K562 (cell line): ENCODE results near the gene KCNQ2.
A peak's percentile ranks its signal among the peaks of the same experiment; 100 is the strongest.

Source experiments
- BHLHE40 ChIP-seq: IDR thresholded peaks from 2 replicates; pipeline ENCODE4 v1.6.1; 2011; ENCODE audit warnings: low read length, improper control_type of control experiment
- ETS1 ChIP-seq: conservative IDR thresholded peaks from 2 replicates; pipeline ENCODE4 v1.6.1; 2011; ENCODE audit warnings: low read depth, mild to moderate bottlenecking, low read length; ENCODE audit not compliant: control insufficient read depth
- FOSL1 ChIP-seq: fragments of 200-800 bp; sonication (Bioruptor generic); conservative IDR thresholded peaks from 2 replicates; pipeline ENCODE4 v1.6.1; 2016; ENCODE audit warnings: missing genetic modification characterization, missing compliant biosample characterization
- PCBP1 ChIP-seq: fragments of 200-400 bp; formaldehyde crosslinking; IDR thresholded peaks from 2 replicates; pipeline ENCODE4 v1.6.1; 2018; ENCODE audit warnings: mild to moderate bottlenecking, low read depth, low read length; ENCODE audit not compliant: poor library complexity, severe bottlenecking
- POLR2A ChIP-seq: fragments of 450-650 bp; conservative IDR thresholded peaks from 2 replicates; pipeline ENCODE4 v1.6.1; 2016
- POLR2AphosphoS5 ChIP-seq: IDR thresholded peaks from 2 replicates; pipeline ENCODE4 v1.6.1; 2011; ENCODE audit warnings: mild to moderate bottlenecking, low read depth, low read length, moderate library complexity; ENCODE audit not compliant: control insufficient read depth, insufficient read depth
- TBL1XR1 ChIP-seq, 2 experiments: IDR thresholded peaks; 2 replicates each; pipeline ENCODE4 v1.6.1; 2012; ENCODE audit warnings: improper control_type of control experiment in 2 of 2, low read length in 2 of 2, mild to moderate bottlenecking in 1 of 2
- TOE1 ChIP-seq, 2 experiments: fragments of 450-650 bp in 1 of 2; sonication (generic) in 1 of 2; formaldehyde crosslinking in 1 of 2; IDR thresholded peaks; 2 replicates each; pipeline versions ENCODE4 v1.7.1 to v1.8.0; 2016 to 2022; ENCODE audit warnings: borderline replicate concordance in 2 of 2, mild to moderate bottlenecking in 2 of 2, antibody characterized with exemption in 1 of 2, inconsistent platforms in 1 of 2, low read depth in 1 of 2, missing genetic modification reagents in 1 of 2, moderate library complexity in 1 of 2
- ZNF274 ChIP-seq: IDR thresholded peaks from 2 replicates; pipeline ENCODE4 v1.6.1; 2011; ENCODE audit warnings: low read depth, mild to moderate bottlenecking, low read length, moderate library complexity, borderline replicate concordance
- ZNF589 ChIP-seq: fragments of 200-800 bp; sonication (Bioruptor generic); IDR thresholded peaks from 2 replicates; pipeline ENCODE4 v1.6.1; 2016; ENCODE audit warnings: low read depth, missing genetic modification characterization, missing compliant biosample characterization
- TF ChIP-seq, protein P1 (sequence below): fragments of 450-650 bp; IDR thresholded peaks from 2 replicates; pipeline ENCODE4 v1.6.1; 2017; ENCODE audit warnings: antibody characterized with exemption, mild to moderate bottlenecking
- TF ChIP-seq, protein P2 (sequence below): fragments of 450-650 bp; formaldehyde crosslinking; IDR thresholded peaks from 2 replicates; pipeline ENCODE4 v1.4.0; 2022; ENCODE audit warnings: mild to moderate bottlenecking, moderate library complexity
- TF ChIP-seq, protein P3 (sequence below), 3 experiments: IDR thresholded peaks in 2 of 3; conservative IDR thresholded peaks in 1 of 3; 2 replicates each; pipeline ENCODE4 v1.5.1; 2011 to 2012; ENCODE audit warnings: low read length in 3 of 3, mild to moderate bottlenecking in 3 of 3, control low read depth in 2 of 3, improper control_type of control experiment in 1 of 3, inconsistent platforms in 1 of 3, low read depth in 1 of 3, mixed read lengths in 1 of 3, moderate library complexity in 1 of 3; ENCODE audit not compliant: insufficient read depth in 2 of 3

DNA sequence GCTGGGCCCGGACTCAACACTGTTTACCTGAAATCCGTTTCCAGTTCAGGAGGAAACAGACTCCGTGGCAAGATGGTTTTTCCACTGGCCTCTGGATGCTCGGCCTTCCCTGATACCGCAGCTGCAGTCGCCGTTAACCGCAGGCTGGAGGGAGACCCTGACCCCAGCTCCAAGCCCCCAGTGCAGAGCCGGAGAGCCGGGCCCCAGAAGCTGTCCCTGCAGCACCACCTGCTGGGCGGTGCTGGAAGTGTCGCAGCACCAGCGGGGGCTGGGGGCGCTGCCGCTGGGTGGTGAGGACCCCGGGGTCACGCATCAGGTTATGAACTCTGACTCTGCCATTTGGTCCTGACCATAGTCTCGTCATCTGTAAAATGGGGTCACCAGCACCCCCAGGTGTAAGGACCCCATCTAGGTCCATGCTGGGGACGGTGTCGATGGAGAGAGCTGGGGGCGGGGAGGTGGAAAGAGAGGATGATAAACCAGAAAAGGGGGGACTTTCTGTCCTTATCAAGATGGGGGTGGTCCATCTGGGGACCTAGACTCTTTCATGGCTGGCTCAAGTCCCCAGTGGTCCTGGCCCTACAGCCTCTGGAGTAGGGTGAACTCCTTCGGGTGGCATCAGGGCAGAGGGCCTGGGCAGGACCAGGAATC lies 90.5 kb downstream of the KCNQ2 start:
- TF ChIP-seq FOSL1 (tag) (no peak), ZNF274 (no peak), TOE1 (IDR thresholded peaks at IDR 0.05; ENCODE audit: borderline replicate concordance) (no peak), TOE1 (CRISPR knock-in tag; IDR thresholded peaks at IDR 0.05; ENCODE audit: borderline replicate concordance, low read depth) (no peak), POLR2A (no peak), BHLHE40 (no peak), TBL1XR1 (IDR thresholded peaks at IDR 0.05; ENCODE audit: low read length in 2 of 2) (no peak), ZNF589 (no peak), POLR2AphosphoS5 (no peak), ETS1 (no peak), PCBP1 (no peak)
- TF ChIP-seq, protein P1, sequence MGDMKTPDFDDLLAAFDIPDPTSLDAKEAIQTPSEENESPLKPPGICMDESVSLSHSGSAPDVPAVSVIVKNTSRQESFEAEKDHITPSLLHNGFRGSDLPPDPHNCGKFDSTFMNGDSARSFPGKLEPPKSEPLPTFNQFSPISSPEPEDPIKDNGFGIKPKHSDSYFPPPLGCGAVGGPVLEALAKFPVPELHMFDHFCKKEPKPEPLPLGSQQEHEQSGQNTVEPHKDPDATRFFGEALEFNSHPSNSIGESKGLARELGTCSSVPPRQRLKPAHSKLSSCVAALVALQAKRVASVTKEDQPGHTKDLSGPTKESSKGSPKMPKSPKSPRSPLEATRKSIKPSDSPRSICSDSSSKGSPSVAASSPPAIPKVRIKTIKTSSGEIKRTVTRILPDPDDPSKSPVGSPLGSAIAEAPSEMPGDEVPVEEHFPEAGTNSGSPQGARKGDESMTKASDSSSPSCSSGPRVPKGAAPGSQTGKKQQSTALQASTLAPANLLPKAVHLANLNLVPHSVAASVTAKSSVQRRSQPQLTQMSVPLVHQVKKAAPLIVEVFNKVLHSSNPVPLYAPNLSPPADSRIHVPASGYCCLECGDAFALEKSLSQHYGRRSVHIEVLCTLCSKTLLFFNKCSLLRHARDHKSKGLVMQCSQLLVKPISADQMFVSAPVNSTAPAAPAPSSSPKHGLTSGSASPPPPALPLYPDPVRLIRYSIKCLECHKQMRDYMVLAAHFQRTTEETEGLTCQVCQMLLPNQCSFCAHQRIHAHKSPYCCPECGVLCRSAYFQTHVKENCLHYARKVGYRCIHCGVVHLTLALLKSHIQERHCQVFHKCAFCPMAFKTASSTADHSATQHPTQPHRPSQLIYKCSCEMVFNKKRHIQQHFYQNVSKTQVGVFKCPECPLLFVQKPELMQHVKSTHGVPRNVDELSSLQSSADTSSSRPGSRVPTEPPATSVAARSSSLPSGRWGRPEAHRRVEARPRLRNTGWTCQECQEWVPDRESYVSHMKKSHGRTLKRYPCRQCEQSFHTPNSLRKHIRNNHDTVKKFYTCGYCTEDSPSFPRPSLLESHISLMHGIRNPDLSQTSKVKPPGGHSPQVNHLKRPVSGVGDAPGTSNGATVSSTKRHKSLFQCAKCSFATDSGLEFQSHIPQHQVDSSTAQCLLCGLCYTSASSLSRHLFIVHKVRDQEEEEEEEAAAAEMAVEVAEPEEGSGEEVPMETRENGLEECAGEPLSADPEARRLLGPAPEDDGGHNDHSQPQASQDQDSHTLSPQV, result no peak
- TF ChIP-seq, protein P2, sequence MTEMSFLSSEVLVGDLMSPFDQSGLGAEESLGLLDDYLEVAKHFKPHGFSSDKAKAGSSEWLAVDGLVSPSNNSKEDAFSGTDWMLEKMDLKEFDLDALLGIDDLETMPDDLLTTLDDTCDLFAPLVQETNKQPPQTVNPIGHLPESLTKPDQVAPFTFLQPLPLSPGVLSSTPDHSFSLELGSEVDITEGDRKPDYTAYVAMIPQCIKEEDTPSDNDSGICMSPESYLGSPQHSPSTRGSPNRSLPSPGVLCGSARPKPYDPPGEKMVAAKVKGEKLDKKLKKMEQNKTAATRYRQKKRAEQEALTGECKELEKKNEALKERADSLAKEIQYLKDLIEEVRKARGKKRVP (CRISPR knock-in tag), result no peak
- TF ChIP-seq, protein P3, sequence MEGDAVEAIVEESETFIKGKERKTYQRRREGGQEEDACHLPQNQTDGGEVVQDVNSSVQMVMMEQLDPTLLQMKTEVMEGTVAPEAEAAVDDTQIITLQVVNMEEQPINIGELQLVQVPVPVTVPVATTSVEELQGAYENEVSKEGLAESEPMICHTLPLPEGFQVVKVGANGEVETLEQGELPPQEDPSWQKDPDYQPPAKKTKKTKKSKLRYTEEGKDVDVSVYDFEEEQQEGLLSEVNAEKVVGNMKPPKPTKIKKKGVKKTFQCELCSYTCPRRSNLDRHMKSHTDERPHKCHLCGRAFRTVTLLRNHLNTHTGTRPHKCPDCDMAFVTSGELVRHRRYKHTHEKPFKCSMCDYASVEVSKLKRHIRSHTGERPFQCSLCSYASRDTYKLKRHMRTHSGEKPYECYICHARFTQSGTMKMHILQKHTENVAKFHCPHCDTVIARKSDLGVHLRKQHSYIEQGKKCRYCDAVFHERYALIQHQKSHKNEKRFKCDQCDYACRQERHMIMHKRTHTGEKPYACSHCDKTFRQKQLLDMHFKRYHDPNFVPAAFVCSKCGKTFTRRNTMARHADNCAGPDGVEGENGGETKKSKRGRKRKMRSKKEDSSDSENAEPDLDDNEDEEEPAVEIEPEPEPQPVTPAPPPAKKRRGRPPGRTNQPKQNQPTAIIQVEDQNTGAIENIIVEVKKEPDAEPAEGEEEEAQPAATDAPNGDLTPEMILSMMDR (IDR thresholded peaks at IDR 0.05 in 2 of 3, conservative IDR thresholded peaks at IDR 0.05 in 1 of 3; ENCODE audit: insufficient read depth in 2 of 3, low read depth in 1 of 3, low read length in 3 of 3), result peak; percentile 81 to 94 (median 94)
